ENCODE results near the gene C2orf69. TPM values are rescaled to one million over a fixed set of nuclear protein-coding genes. Genes with fewer than 3 reads are reported as not detected.

C2orf69 gene
- total RNA-seq, 1 experiment from 2014 or later: 21.6 TPM

- H3K9me3 ChIP-seq (ENCODE audit: control insufficient read depth in 1 of 2, insufficient read depth in 1 of 2, low read depth in 1 of 2, low read length in 2 of 2): no peaks in the 10 kb centered on the region
- H3K9me2 ChIP-seq (ENCODE audit: insufficient read depth): no peaks in the 10 kb centered on the region
- no TSS peak for BruUV-seq (replicated peaks)
- no peak overlapping the region for H3K4me3 ChIP-seq (replicated peaks in 1 of 2; ENCODE audit: low read depth in 1 of 2, low read length in 2 of 2)
- H3K4me1 ChIP-seq (ENCODE audit: control insufficient read depth in 1 of 2, insufficient read depth in 2 of 2, low read length in 2 of 2): no peaks in the 10 kb centered on the region
- H3K9ac ChIP-seq (ENCODE audit: low read length): no peak overlapping the region
- H4K20me1 ChIP-seq (ENCODE audit: insufficient read depth): no peaks in the 10 kb centered on the region
- intact Hi-C loops (cut with micrococcal nuclease): no loop called here
- H3K27ac ChIP-seq (ENCODE audit: low read depth, low read length): no peak overlapping the region
- H3K4me2 ChIP-seq (ENCODE audit: low read length): no peak overlapping the region
- TF ChIP-seq TCF7L2 (IDR thresholded peaks at IDR 0.05; ENCODE audit: borderline replicate concordance, extremely low read depth, insufficient read depth, insufficient read length): no peak
- TF ChIP-seq, protein P1, sequence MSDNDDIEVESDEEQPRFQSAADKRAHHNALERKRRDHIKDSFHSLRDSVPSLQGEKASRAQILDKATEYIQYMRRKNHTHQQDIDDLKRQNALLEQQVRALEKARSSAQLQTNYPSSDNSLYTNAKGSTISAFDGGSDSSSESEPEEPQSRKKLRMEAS (IDR thresholded peaks at IDR 0.05): no peak
- TF ChIP-seq SP1 (IDR thresholded peaks at IDR 0.05; ENCODE audit: low read depth): no peak
- no peak for TF ChIP-seq POLR2AphosphoS5 (IDR thresholded peaks at IDR 0.05; ENCODE audit: low read depth, low read length)
- no peak for TF ChIP-seq ELF1 (IDR thresholded peaks at IDR 0.05; ENCODE audit: borderline replicate concordance, low read depth)
- no peak for TF ChIP-seq REST (IDR thresholded peaks at IDR 0.05; ENCODE audit: low read depth)
- TF ChIP-seq SRF (IDR thresholded peaks at IDR 0.05; ENCODE audit: low read depth): no peak
- TF ChIP-seq, protein P2, sequence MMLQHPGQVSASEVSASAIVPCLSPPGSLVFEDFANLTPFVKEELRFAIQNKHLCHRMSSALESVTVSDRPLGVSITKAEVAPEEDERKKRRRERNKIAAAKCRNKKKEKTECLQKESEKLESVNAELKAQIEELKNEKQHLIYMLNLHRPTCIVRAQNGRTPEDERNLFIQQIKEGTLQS (IDR thresholded peaks at IDR 0.05): no peak
- TF ChIP-seq FOSL1 (IDR thresholded peaks at IDR 0.05; ENCODE audit: low read depth): no peak
- no peak for TF ChIP-seq CBX3 (IDR thresholded peaks at IDR 0.05; ENCODE audit: low read depth)
- TF ChIP-seq CEBPB (IDR thresholded peaks at IDR 0.05; ENCODE audit: low read depth): no peak
- H3K36me3 ChIP-seq (ENCODE audit: control insufficient read depth in 1 of 2, insufficient read depth in 2 of 2, low read length in 2 of 2): peaks cover 16 to 27% of the 10 kb centered on the region in 2 experiments; a peak in 3 of 4 replicates
- ChIA-PET CTCF (no interaction called here), POLR2A (no interaction called here), RAD21 (ENCODE audit: low non-redundant PET in 1 of 2, low total read pairs in 2 of 2, uncharacterized antibody in 2 of 2, unreplicated experiment in 2 of 2) (no interaction called here)
- DNase-seq (ENCODE audit: low read depth, low spot score) (no peak), ATAC-seq (no peak)
- H3K79me2 ChIP-seq (ENCODE audit: insufficient read depth, low read length): 0 out of 2 replicates have a peak, but pooled peaks cover 3% of the 10 kb centered on the region
- no peaks in the 10 kb centered on the region for H3K27me3 ChIP-seq (ENCODE audit: insufficient read depth, low read length)
- no peak overlapping the region for H2AFZ ChIP-seq (ENCODE audit: low read depth, low read length, poor library complexity, severe bottlenecking)
Measured at GRCh38 chr2:199966405-199966804, 55.3 kb downstream of the C2orf69 start.

Data from HCT116 (cell line).